CD4-positive, alpha-beta T cell treated with Interleukin-4 for 1 hour (primary cell): Measurements from ENCODE around the gene KRTAP3-3.
"Not testable (repeated sequence)": the region's sequence is repeated elsewhere in the genome, so short reads cannot be mapped to it uniquely, and the experiment has no call there.

Experiments used
- DNase-seq, 2 donors: peaks; one replicate each; pipeline ENCODE4 v3.0.0-alpha.2; 2020 to 2022

The KRTAP3-3 gene

DNA sequence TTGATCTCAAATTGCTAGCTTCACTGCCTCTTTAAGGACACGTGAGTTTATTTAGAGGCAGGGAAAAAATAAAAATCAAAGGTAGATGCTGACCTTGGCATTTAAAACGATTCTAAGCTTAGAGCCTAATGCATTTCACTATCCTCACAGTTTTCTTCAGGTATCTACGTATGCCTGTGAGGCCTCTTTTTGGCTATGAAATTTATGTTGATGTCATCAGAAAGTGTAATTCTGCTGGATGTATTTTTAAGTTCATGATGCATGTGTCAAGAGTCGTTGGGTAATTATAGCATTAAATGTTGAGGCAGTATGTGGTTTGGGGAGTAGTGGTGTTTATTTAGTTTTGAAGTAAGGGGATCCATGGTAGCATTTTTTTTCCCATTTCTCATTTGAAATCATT lies 10.0 kb upstream of the KRTAP3-3 start:
- DNase-seq, result no peak

- no peak for DNase-seq
Observed at GRCh38 chr17:41002814-41003213, 8.8 kb upstream of the KRTAP3-3 start.

GRCh38 chr17:41001795-41002194 lies 7.8 kb upstream of the KRTAP3-3 start:
- DNase-seq, result no peak

- not testable (repeated sequence) for DNase-seq
Observed at GRCh38 chr17:40999563-40999962, 5.6 kb upstream of the KRTAP3-3 start, which contains the start of gene KRTAP3-2. TSS of gene KRTAP3-2 (minus strand) at chr17:40999906. CDS start at chr17:40999853, 53 bp downstream.

GRCh38 chr17:40997361-40997760 lies 3.4 kb upstream of the KRTAP3-3 start:
- no peak for DNase-seq

GRCh38 chr17:40996829-40997228 lies 2.9 kb upstream of the KRTAP3-3 start:
- no peak for DNase-seq

DNA sequence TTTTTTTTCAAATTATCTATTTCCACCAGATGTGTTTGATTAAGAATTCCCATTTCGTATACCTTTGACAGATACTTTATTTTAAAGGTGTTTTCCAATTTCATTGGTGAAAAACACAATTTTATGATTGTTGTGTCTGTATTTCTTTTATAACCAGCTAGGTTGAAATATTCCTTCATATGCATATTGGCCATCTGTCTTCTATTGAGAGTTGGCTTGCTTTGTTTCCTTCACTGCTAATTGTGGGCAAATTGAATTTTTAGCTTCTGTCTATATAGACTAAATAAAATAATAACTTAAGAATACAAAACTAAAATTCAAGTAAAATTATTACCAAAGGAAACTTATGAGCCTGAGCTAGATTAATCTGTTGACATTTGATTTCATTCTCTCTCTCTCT lies 1.2 kb upstream of the KRTAP3-3 start:
- no peak for DNase-seq

GRCh38 chr17:40993084-40993483 lies 880 bp downstream of the KRTAP3-3 start:
- DNase-seq, result no peak

- no peak for DNase-seq
Observed at GRCh38 chr17:40992666-40993065, 1.3 kb downstream of the KRTAP3-3 start.

GRCh38 chr17:40986920-40987319 lies 7.0 kb downstream of the KRTAP3-3 start:
- DNase-seq, result no peak

- DNase-seq, result no peak
Observed at GRCh38 chr17:40984226-40984625, 9.7 kb downstream of the KRTAP3-3 start, which contains the start of gene KRT40. TSS of gene KRT40 (minus strand) at chr17:40984326. CDS start at chr17:40984273, 53 bp downstream.

DNA sequence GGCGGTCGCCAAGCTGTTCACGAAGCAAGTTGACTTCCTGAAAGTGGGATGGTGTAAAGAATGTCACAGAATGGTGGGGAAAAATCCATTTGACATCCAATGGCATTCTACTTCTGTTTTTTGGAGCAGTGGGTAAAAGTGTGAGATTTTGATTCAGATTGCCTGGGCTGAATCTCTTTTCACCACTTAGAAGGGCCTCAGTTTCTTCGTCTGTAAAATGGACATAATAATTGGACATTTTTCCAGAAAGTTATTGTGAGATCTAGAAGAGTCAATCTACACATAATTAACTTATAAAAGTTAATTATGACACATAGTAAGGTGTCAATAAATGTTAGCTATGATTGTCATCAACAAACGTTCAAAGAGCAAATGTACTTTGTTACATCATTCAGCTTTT lies 12.8 kb downstream of the KRTAP3-3 start:
- DNase-seq, result no peak

GRCh38 chr17:40980596-40980995 lies 13.4 kb downstream of the KRTAP3-3 start:
- no peak for DNase-seq

GRCh38 chr17:40980117-40980516 lies 13.8 kb downstream of the KRTAP3-3 start:
- no peak for DNase-seq

DNA sequence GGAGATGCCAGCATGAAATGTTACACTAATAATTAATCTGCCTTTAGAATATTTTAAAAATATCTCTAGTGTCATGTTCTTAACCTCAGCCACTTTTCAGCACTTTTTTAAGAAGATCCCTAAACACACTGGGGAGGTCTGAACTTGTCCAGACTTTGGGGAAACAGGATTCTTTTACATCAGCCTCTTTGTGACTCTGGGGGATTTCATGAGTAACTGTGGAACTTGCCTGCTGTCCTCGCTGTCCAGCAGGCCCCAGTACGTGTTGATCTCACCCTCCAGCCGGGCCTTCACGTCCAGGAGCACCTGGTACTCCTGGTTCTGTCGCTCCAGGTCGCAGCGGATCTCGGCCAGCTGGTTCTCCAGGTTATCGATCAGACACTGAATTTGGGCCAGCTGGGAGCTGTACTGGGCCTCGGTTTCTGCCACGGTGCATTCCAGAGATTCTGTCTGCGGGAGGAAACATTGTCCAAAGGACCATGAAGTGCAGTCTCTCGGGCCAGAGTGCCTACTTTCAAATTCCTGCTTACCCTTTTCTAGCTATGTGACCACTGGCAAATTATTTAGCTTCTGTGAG lies 15.3 kb downstream of the KRTAP3-3 start:
- DNase-seq, result no peak

GRCh38 chr17:40975516-40975915 lies 18.4 kb downstream of the KRTAP3-3 start:
- DNase-seq, result no peak

DNA sequence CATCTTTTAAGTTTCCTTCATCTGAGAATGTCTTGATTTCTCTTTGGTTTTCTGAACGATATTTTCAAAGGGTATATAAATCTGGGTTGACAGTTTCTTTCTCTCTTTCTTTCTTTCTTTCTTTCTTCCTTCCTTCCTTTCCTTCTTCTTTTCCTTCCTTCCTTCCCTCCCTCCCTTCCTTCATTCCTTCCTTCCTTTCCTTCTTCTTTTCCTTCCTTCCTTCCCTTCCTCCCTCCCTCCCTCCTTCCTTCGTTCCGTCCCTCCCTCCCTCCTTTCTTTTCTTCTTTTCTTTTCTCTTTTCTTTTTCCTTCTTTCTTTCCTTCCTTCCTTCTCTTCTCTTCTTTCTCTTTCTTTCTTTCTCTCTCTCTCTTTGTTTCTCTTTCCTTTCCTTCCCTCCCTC lies 19.6 kb downstream of the KRTAP3-3 start:
- DNase-seq, result no peak

DNA sequence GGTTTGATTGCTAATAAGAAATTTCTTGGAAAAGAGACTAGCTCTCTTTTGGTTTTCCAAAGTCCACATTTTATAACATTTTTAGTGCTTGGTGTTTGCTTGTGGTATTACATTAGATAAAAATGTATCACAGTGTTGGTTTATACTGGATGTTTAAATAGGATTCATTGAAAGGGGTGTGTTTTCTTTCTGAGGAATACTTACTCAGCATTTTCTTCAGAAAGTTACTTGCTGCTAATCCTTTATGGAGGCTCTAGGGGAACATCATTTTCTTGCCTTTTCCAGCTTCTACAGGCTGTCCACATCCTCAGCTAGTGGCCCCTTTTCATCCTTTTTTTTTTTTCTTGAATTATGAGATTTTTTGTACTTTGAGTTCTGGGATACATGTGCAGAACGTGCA lies 26.4 kb downstream of the KRTAP3-3 start:
- DNase-seq, result no peak

GRCh38 chr17:40966848-40967247 lies 27.1 kb downstream of the KRTAP3-3 start, which contains the start of gene KRT39:
TSS of gene KRT39 (minus strand) at chr17:40966948. CDS start at chr17:40966856, 92 bp downstream.
- no peak for DNase-seq

GRCh38 chr17:40963838-40964237 lies 30.1 kb downstream of the KRTAP3-3 start:
- DNase-seq, result peak in 1 of 2 donors; percentile 19

DNA sequence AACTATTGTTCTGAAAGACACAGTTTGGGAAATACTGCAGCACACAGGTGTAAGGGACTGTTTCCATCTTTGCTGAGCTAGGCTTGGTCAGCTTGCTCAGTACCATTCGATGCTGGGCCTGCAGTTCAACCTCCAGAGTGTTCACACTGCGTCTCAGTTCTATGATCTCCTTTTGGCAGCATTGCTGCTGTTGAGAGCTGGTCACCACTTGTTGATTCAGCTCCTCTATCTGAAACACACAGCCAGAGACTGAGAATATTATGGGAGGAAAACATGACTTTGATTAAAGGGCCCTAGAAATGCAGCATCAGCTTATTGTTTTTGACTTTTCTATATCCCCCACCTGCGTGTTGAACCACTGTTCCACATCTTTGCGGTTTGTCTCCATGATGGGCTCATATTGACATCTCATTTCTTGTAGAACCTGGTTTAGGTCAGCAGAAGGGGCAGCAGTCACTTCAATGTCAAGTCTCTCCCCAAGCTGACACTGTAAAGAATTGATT lies 31.9 kb downstream of the KRTAP3-3 start:
- DNase-seq, result no peak

GRCh38 chr17:40961591-40961990 lies 32.4 kb downstream of the KRTAP3-3 start:
- no peak for DNase-seq

GRCh38 chr17:40960144-40960543 lies 33.8 kb downstream of the KRTAP3-3 start:
- DNase-seq, result no peak

- no peak for DNase-seq
Observed at GRCh38 chr17:40958086-40958953, 35.6 kb downstream of the KRTAP3-3 start.
